Measurements from ENCODE around the gene NEK7.

GRCh38 chr1:198367296-198367695 lies 210.5 kb downstream of the NEK7 start:
- TF ChIP-seq CTCF (IDR thresholded peaks at IDR 0.05) (no peak), POLR2A (IDR thresholded peaks at IDR 0.05) (no peak)

All from uterus (tissue), 2 donors.